Spleen (tissue), 7 donors: ENCODE data around the gene ZC3H18.

Experiments used
- POLR2A ChIP-seq, 3 donors: fragments of 450-650 bp; IDR thresholded peaks; one replicate each; pipeline ENCODE4 v1.5.1; 2017; ENCODE audit warnings: antibody characterized with exemption in 3 of 3, mild to moderate bottlenecking in 1 of 3
- TF ChIP-seq, protein P1 (sequence below), 11 experiments: fragments of 200-600 bp in 7 of 11; fragments of 450-650 bp in 4 of 11; sonication (generic) in 4 of 11; IDR thresholded peaks in 8 of 11; conservative IDR thresholded peaks in 3 of 11; 1 replicate in 7 of 11; 2 replicates in 4 of 11; pipeline versions ENCODE4 v1.4.0 to v1.8.0; 2016 to 2021; ENCODE audit warnings: antibody characterized with exemption in 11 of 11, inconsistent platforms in 4 of 11, mild to moderate bottlenecking in 1 of 11
- donor health status: DM: no; HTN: no; CAD: no; lungs with moderate emphysema.
- donor health status: DM: no; HTN: no; CAD: no.
- donor health status: DM: no; HTN: no; CAD: no.

GRCh38 chr16:88581033-88581432 lies 10.8 kb downstream of the ZC3H18 start:
- TF ChIP-seq, protein P1, sequence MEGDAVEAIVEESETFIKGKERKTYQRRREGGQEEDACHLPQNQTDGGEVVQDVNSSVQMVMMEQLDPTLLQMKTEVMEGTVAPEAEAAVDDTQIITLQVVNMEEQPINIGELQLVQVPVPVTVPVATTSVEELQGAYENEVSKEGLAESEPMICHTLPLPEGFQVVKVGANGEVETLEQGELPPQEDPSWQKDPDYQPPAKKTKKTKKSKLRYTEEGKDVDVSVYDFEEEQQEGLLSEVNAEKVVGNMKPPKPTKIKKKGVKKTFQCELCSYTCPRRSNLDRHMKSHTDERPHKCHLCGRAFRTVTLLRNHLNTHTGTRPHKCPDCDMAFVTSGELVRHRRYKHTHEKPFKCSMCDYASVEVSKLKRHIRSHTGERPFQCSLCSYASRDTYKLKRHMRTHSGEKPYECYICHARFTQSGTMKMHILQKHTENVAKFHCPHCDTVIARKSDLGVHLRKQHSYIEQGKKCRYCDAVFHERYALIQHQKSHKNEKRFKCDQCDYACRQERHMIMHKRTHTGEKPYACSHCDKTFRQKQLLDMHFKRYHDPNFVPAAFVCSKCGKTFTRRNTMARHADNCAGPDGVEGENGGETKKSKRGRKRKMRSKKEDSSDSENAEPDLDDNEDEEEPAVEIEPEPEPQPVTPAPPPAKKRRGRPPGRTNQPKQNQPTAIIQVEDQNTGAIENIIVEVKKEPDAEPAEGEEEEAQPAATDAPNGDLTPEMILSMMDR (IDR thresholded peaks at IDR 0.05 in 8 of 11, conservative IDR thresholded peaks at IDR 0.05 in 3 of 11) = no peak
- no peak for TF ChIP-seq POLR2A (IDR thresholded peaks at IDR 0.05)
